Ovary (tissue), 9 donors: ENCODE data around the gene PTPN14. TPM values are rescaled to one million over a fixed set of nuclear protein-coding genes. Genes with fewer than 3 reads are reported as not detected.
A peak's percentile ranks its signal among the peaks of the same experiment; 100 is the strongest.

ENCODE experiments used
- DNase-seq, 5 donors: peaks; one replicate each; pipeline ENCODE4 v3.0.0-alpha.2; 2019 to 2020
- H3K27ac ChIP-seq, 2 donors: fragments of 200-600 bp; one replicate each; pipeline versions ENCODE4 v1.5.1 to v1.8.0; 2019 to 2022
- H3K27me3 ChIP-seq: fragments of 200-600 bp; one replicate; pipeline ENCODE4 v1.8.0; 2022
- H3K36me3 ChIP-seq: fragments of 200-600 bp; sonication (generic); one replicate; pipeline ENCODE4 v1.5.1; 2019
- H3K4me1 ChIP-seq: one replicate; pipeline ENCODE4 v1.8.1; 2013; ENCODE audit warnings: mild to moderate bottlenecking, moderate library complexity; ENCODE audit not compliant: insufficient read depth
- H3K4me3 ChIP-seq: fragments of 200-600 bp; sonication (generic); one replicate; pipeline ENCODE4 v1.5.1; 2017
- H3K9me3 ChIP-seq, 2 donors: fragments of 200-600 bp in 1 of 2; sonication (generic) in 1 of 2; one replicate each; pipeline versions ENCODE4 v1.5.1 to v1.8.1; 2013 to 2019; ENCODE audit warnings: mild to moderate bottlenecking in 1 of 2, moderate library complexity in 1 of 2
- EP300 ChIP-seq: sonication (generic); formaldehyde crosslinking; IDR thresholded peaks from one replicate; pipeline ENCODE4 v1.6.1; 2017; ENCODE audit warnings: antibody characterized with exemption
- POLR2A ChIP-seq: fragments of 450-650 bp; IDR thresholded peaks from one replicate; pipeline ENCODE4 v1.6.1; 2017; ENCODE audit warnings: antibody characterized with exemption, mild to moderate bottlenecking, moderate library complexity
- WGBS, 3 donors: extraction: QIAGEN DNeasy Blood & Tissue Kit in 1 of 3; methylation state at CpG; one replicate each; pipeline versions ENCODE4 v1.1.5 to v1.1.7; 2013 to 2017; 5-methylcytosine and 5-hydroxymethylcytosine counted together
- intact Hi-C, 4 donors: fragments of 100-400 bp; cut with DNase I; formaldehyde crosslinking; loops; one replicate each; pipeline versions ENCODE4 v1.11.0 to v1.15.1; 2022 to 2023
- polyA plus RNA-seq, 2 donors: library from polyadenylated mRNA; stranded (reverse); fragments of 200-250 nt in 1 of 2; fragments of 350-450 nt in 1 of 2; fragmentation: Illumina TruSeq in 1 of 2; extraction: RNeasy Lipid Tissue Mini Kit (QIAGEN cat#74804) in 1 of 2; gene quantifications; one replicate each; pipeline ENCODE4 v1.2.3, GENCODE V29; 2013 to 2014
- total RNA-seq, 7 donors: library from RNA; depleted of rRNA in 2 of 7; stranded (reverse); fragments of >200 nt in 2 of 7; fragmentation: NEBNext Ultra II Directional in 3 of 7; extraction: Animal tissue kit (Norgen Biotek cat#: 25700) in 3 of 7; gene quantifications; one replicate each; pipeline versions ENCODE4 v1.1.0 to v1.2.4, GENCODE V29; 2016 to 2023
- TF ChIP-seq, protein P1 (sequence below), 3 donors: fragments of 450-650 bp in 2 of 3; fragments of 200-600 bp in 1 of 3; IDR thresholded peaks; one replicate each; pipeline versions ENCODE4 v1.5.1 to v1.8.0; 2016 to 2022; ENCODE audit warnings: antibody characterized with exemption in 3 of 3, mild to moderate bottlenecking in 1 of 3
- donor health status: DM: no; HTN: no; CAD: no; lungs with moderate emphysema.
- donor health status: DM: no; HTN: no; CAD: no.
- donor health status: Bipolar disorder and iron deficiency.
- donor health status: DM: yes; HTN: yes; CAD: no.
- donor health status: DM: no; HTN: no; CAD: no.
- donor health status: DM: yes; HTN: yes; CAD: no.

PTPN14 gene
- total and polyA plus RNA-seq, 9 donors, result 7.6 to 68.9 (median 41.1) TPM

DNA sequence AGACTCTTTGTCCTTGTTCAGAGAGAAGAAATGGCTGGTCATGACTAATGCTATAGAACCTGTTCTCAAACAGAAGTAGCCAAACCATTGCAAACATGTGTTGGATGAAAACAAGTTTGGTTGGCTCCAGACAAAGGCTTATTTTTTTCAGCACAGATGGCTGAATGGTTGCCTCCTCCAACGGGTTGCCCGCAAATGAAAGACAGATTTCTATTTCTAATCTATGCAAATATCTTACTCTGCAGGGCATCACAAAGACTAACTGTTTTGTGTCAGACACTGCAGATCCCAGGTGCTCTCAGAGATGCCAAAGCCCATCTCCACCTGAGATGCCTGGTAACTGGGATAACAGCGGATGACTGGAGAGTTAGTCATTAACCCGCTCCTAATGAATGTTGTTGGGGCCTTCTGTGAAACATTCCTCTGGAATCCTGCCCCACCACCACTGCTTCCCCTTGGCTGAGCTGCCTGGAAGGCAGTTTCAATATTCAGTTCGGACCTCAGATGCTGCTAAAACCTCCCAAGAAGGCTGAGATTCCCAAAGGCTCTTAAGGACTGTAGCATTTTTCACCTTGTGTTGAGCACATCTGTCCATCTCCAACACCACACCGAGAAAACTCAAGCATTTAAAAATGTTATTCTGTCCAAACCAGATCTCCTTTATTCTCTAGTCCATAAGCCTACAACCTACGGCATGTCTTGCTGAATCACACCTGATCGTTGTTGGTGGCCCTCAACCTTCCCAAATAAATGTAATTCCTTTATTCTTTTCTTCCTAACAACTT, 104.4 kb downstream of the PTPN14 start:
- Histone ChIP-seq H3K9me3 (no peaks in the 10 kb centered on the region), H3K4me3 (no peak overlapping the region), H3K27me3 (no peaks in the 10 kb centered on the region), H3K4me1 (no peaks in the 10 kb centered on the region), H3K27ac (no peak overlapping the region), H3K36me3 (no peaks in the 10 kb centered on the region)
- peak in 1 of 5 donors; percentile 44 for DNase-seq
- TF ChIP-seq, protein P1, sequence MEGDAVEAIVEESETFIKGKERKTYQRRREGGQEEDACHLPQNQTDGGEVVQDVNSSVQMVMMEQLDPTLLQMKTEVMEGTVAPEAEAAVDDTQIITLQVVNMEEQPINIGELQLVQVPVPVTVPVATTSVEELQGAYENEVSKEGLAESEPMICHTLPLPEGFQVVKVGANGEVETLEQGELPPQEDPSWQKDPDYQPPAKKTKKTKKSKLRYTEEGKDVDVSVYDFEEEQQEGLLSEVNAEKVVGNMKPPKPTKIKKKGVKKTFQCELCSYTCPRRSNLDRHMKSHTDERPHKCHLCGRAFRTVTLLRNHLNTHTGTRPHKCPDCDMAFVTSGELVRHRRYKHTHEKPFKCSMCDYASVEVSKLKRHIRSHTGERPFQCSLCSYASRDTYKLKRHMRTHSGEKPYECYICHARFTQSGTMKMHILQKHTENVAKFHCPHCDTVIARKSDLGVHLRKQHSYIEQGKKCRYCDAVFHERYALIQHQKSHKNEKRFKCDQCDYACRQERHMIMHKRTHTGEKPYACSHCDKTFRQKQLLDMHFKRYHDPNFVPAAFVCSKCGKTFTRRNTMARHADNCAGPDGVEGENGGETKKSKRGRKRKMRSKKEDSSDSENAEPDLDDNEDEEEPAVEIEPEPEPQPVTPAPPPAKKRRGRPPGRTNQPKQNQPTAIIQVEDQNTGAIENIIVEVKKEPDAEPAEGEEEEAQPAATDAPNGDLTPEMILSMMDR (IDR thresholded peaks at IDR 0.05), result no peak
- TF ChIP-seq EP300 (no peak), POLR2A (no peak)
- WGBS, 3 donors, result 73 to 79% (median 74%) methylated on average over 8 of the region's 8 CpGs
- intact Hi-C loops, result no loop called here

DNA sequence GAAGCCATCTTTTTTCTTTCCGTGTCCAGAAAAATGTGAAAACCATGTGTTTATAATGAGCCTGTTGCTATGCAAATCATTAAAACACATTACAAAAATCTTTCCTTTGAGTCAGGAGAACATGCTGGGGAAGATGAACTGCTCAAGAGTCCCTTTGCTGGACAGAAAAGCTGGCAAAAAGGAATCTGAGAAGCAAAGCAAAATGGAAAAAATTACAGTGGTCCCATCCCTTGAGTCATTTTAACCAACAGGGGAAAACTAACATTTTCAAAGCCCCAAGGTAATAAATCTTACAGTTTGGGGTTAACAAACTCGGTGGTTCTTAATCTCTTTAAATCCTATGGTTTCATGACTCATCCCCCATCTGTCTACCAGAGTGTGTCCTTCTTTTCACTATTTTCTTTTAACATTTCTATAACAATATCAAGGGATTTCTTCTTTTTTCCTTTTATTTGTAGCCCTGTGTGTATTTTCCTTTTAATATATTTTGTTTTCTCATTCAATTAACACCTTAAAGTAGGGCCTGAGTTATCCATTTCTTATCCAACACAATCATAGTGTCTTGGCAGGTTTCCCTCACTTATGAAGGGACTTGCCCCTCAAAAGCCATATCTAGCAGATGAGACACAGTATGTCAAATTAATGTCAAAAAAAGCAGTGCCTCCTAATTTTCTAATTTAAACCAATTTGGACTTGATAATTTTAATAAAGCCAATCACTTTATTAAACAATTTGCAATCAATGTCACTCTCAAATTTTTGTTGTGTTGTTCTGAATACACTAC, 105.4 kb downstream of the PTPN14 start:
- H3K27ac ChIP-seq, result peak overlapping the region in 1 of 2 donors; percentile 56
- intact Hi-C loops, result no loop called here
- H3K4me3 ChIP-seq, result no peak overlapping the region

DNA sequence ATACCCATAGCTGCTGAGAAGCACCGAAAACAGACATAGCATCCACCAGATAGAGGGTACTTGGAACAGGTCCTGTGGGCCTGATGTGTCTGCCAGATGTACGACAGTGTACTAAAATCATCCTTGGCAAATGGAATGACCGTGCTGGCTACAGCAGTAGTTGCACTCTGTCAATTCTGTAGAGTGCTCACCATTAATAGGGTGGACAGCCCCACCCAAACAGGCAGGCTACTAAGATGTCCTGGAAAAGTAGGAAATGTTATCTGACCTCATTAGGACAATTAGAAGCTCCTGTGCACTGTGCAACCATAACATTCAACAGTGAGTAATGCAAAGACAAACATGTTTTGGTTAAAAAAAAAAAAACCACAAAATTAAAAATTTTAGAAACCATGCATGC, 106.2 kb downstream of the PTPN14 start:
- WGBS, 3 donors, result 77 to 88% (median 80%) methylated on average over 3 of the region's 3 CpGs
- Histone ChIP-seq H3K27me3 (no peaks in the 10 kb centered on the region), H3K36me3 (no peaks in the 10 kb centered on the region), H3K4me3 (no peak overlapping the region), H3K4me1 (no peaks in the 10 kb centered on the region), H3K27ac (peak overlapping the region in 1 of 2 donors; percentile 56), H3K9me3 (no peaks in the 10 kb centered on the region)
- DNase-seq, result no peak
- intact Hi-C loops, result no loop called here
- TF ChIP-seq, protein P1 (IDR thresholded peaks at IDR 0.05), result no peak
- TF ChIP-seq POLR2A, result no peak
- no peak for TF ChIP-seq EP300

More for the DNA sequence above, 105.4 kb downstream of the PTPN14 start:
- Histone ChIP-seq H3K9me3 (no peaks in the 10 kb centered on the region), H3K27me3 (no peaks in the 10 kb centered on the region), H3K36me3 (no peaks in the 10 kb centered on the region), H3K4me1 (no peaks in the 10 kb centered on the region)
- no peak for DNase-seq
- TF ChIP-seq, protein P1 (IDR thresholded peaks at IDR 0.05), result no peak
- TF ChIP-seq EP300 (no peak), POLR2A (no peak)
- 8 to 12% (median 11%) methylated on average over 2 of the region's 2 CpGs for WGBS, 3 donors

DNA sequence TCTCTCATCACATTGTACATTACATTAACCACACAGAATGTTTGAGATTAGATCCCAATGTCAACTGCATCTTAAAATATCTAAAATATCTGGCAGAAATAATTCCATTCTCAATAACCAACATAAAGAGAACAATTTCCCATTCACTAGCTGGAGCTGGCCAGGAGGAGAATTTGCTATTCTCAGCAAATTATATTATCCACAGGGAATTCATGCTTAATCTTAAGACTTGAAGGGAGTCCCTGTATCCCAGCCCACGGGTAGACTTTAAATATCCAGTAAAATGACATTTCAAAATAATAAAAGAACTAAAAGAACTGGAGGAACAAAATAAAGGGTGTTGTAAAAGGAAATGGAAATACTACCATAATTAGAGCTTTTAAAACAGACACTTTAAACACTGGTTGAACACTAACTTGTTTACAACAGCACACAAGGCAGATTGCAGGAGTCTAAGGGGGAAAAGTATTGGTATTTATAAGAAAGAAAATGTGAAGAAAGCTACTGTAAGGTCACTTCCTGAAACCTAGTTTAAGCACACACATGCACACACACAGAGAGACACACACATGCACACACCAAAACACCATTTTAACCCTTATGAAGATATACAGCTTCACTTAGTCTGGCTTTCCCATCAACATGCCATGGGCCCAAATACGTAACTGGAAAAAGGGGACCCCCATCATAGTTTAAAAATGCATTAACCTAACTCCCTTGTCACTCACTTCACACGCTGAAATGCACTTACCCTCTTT, 107.0 kb downstream of the PTPN14 start:
- H3K4me1 ChIP-seq, result peaks cover 1% of the 10 kb centered on the region

More for the DNA sequence above, 107.0 kb downstream of the PTPN14 start:
- TF ChIP-seq POLR2A, result no peak
- TF ChIP-seq, protein P1 (IDR thresholded peaks at IDR 0.05), result no peak
- no peak for TF ChIP-seq EP300
- 39 to 70% (median 45%) methylated on average over 3 of the region's 3 CpGs for WGBS, 3 donors
- no peak for DNase-seq
- H3K27me3 ChIP-seq, result no peaks in the 10 kb centered on the region
- intact Hi-C loops, result no loop called here
- no peaks in the 10 kb centered on the region for H3K36me3 ChIP-seq
- no peaks in the 10 kb centered on the region for H3K9me3 ChIP-seq
- H3K4me3 ChIP-seq, result no peak overlapping the region
- no peak overlapping the region for H3K27ac ChIP-seq
